ENCODE measurements around the gene NELFE.
A peak's percentile ranks its signal among the peaks of the same experiment; 100 is the strongest.
"Not testable (repeated sequence)": the region's sequence is repeated elsewhere in the genome, so short reads cannot be mapped to it uniquely, and the experiment has no call there.

NELFE gene

GRCh38 chr6:31958741-31959739, at the start of gene NELFE, which contains the start of gene SKIC2:
Gene NELFE (minus strand): TSS chr6:31958971. CDS start chr6:31958446, 525 bp downstream.
Gene SKIC2 (plus strand): TSS chr6:31959175. CDS start chr6:31959193, 18 bp downstream.
- H3K4me3 ChIP-seq (ENCODE audit: low read depth, low read length) = peak within 1 kb of the TSS; percentile 90
- TF ChIP-seq POLR2A (IDR thresholded peaks at IDR 0.05; ENCODE audit: extremely low read depth, insufficient read length) = peak; percentile 54
- peak; percentile 50 for TF ChIP-seq MAX (IDR thresholded peaks at IDR 0.05; ENCODE audit: low read depth, low read length)
- TF ChIP-seq MYC (IDR thresholded peaks at IDR 0.05; ENCODE audit: low read depth, low read length) = peak; percentile 64; the same call in 1 of the 2 replicates
- no peak for TF ChIP-seq CTCF (IDR thresholded peaks at IDR 0.05; ENCODE audit: low read depth, low read length)
- peak; percentile 99 for DNase-seq (ENCODE audit: low read depth)

- H3K4me3 ChIP-seq (ENCODE audit: low read depth, low read length); DNase-seq (ENCODE audit: low read depth): not testable (repeated sequence)
Measured at GRCh38 chr6:32008037-32008436, 49.3 kb upstream of the NELFE start.

- peak; percentile 1 for DNase-seq (ENCODE audit: low read depth)
- H3K4me3 ChIP-seq (ENCODE audit: low read depth, low read length) = not testable (repeated sequence)
Measured at GRCh38 chr6:32007086-32007485, 48.3 kb upstream of the NELFE start.

- not testable (repeated sequence) for H3K4me3 ChIP-seq (ENCODE audit: low read depth, low read length)
- peak; percentile 9 for DNase-seq (ENCODE audit: low read depth)
Measured at GRCh38 chr6:32005991-32006529, 47.3 kb upstream of the NELFE start.

- H3K4me3 ChIP-seq (ENCODE audit: low read depth, low read length); DNase-seq (ENCODE audit: low read depth): not testable (repeated sequence)
Measured at GRCh38 chr6:32005538-32005880, 46.7 kb upstream of the NELFE start.

GRCh38 chr6:32004864-32005537, 46.2 kb upstream of the NELFE start:
- not testable (repeated sequence) for H3K4me3 ChIP-seq (ENCODE audit: low read depth, low read length); DNase-seq (ENCODE audit: low read depth)

- not testable (repeated sequence) for H3K4me3 ChIP-seq (ENCODE audit: low read depth, low read length); DNase-seq (ENCODE audit: low read depth)
Measured at GRCh38 chr6:32004393-32004792, 45.6 kb upstream of the NELFE start.

GRCh38 chr6:32003301-32003700, 44.5 kb upstream of the NELFE start:
- H3K4me3 ChIP-seq (ENCODE audit: low read depth, low read length); DNase-seq (ENCODE audit: low read depth): not testable (repeated sequence)

- not testable (repeated sequence) for DNase-seq (ENCODE audit: low read depth); H3K4me3 ChIP-seq (ENCODE audit: low read depth, low read length)
Measured at GRCh38 chr6:32002546-32003268, 43.9 kb upstream of the NELFE start.

- H3K4me3 ChIP-seq (ENCODE audit: low read depth, low read length); DNase-seq (ENCODE audit: low read depth): not testable (repeated sequence)
Measured at GRCh38 chr6:31996385-31996784, 37.6 kb upstream of the NELFE start.

GRCh38 chr6:31994421-31994820, 35.6 kb upstream of the NELFE start:
- not testable (repeated sequence) for DNase-seq (ENCODE audit: low read depth); H3K4me3 ChIP-seq (ENCODE audit: low read depth, low read length)

GRCh38 chr6:31989363-31989762, 30.6 kb upstream of the NELFE start:
- DNase-seq (ENCODE audit: low read depth); H3K4me3 ChIP-seq (ENCODE audit: low read depth, low read length): not testable (repeated sequence)

- DNase-seq (ENCODE audit: low read depth); H3K4me3 ChIP-seq (ENCODE audit: low read depth, low read length): not testable (repeated sequence)
Measured at GRCh38 chr6:31981744-31982143, 23.0 kb upstream of the NELFE start, which contains the start of gene C4A. Gene C4A (plus strand): TSS chr6:31982057. CDS start chr6:31982108, 51 bp downstream.

GRCh38 chr6:31980998-31981397, 22.2 kb upstream of the NELFE start:
- H3K4me3 ChIP-seq (ENCODE audit: low read depth, low read length); DNase-seq (ENCODE audit: low read depth): not testable (repeated sequence)

- DNase-seq (ENCODE audit: low read depth); H3K4me3 ChIP-seq (ENCODE audit: low read depth, low read length): not testable (repeated sequence)
Measured at GRCh38 chr6:31980195-31980876, 21.6 kb upstream of the NELFE start.
